Activated naive CD8-positive, alpha-beta T cell treated with anti-CD3 and anti-CD28 coated beads, Interleukin-2, amount 50 U/mL, for 24 hours (primary cell): Measurements from ENCODE around the gene BMPR1B.
"Not testable (repeated sequence)": the region's sequence is repeated elsewhere in the genome, so short reads cannot be mapped to it uniquely, and the experiment has no call there.

ENCODE experiments used
- ATAC-seq: fragments of 150-1000 bp; cut with Tn5 transposase; one replicate; pipeline ENCODE4 v1.10.0; 2021
- DNase-seq: peaks from one replicate; pipeline ENCODE4 v3.0.0; 2021
- H3K27ac Mint-ChIP-seq: one replicate; pipeline ENCODE4 v1.8.0; 2021; ENCODE audit warnings: mild to moderate bottlenecking, mixed read lengths
- H3K27me3 Mint-ChIP-seq: one replicate; pipeline ENCODE4 v1.8.0; 2021; ENCODE audit warnings: mixed read lengths
- H3K36me3 Mint-ChIP-seq: one replicate; pipeline ENCODE4 v1.8.0; 2021; ENCODE audit warnings: low read depth, mixed read lengths
- H3K4me1 Mint-ChIP-seq: one replicate; pipeline ENCODE4 v1.8.0; 2021; ENCODE audit warnings: mixed read lengths
- H3K4me3 Mint-ChIP-seq: one replicate; pipeline ENCODE4 v1.8.0; 2021; ENCODE audit warnings: mild to moderate bottlenecking, moderate library complexity, mixed read lengths
- H3K9me3 Mint-ChIP-seq: one replicate; pipeline ENCODE4 v1.8.0; 2021; ENCODE audit warnings: mixed read lengths

Gene BMPR1B

DNA sequence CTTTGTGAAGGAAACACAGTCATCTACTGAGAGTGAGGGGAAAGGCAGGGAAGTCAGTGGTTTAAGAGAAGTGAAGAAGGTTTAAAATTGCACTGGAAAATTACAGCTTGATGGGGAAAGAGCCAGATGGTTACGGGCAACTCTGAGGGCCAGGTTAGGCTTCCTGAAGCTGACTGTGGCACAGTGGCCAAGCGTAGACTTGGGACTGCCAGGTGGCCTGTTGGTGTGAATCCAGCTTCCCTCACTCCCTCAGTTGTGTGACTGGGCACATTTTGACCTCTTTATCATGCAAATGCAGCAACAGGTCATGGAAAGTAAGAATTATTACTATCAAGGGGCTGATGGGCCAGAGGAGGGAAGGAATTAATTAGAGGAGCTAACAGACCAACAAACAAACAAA is 400.9 kb downstream of the BMPR1B start:
- ATAC-seq: no peak

DNA sequence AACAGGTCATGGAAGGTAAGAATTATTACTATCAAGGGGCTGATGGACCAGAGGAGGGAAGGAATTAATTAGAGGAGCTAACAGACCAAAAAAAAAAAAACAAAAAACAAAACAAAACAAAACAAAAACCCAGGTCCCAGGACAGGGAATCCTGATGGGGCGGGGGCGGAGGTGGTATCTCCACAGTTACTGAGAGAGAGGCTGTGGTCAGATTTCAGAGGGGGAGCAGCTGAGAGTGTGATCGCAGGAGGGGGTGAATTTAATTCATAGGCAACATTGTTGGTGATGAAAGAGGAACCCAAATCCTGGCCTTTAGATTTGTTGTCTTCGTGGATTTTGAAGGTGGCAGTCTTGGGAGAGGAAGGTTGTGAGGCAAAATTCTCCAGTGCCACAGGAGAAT is 401.6 kb downstream of the BMPR1B start:
- Mint-ChIP-seq H3K27ac (no peak overlapping the region), H3K4me3 (no peak overlapping the region)

More for the DNA sequence above, 400.9 kb downstream of the BMPR1B start:
- Mint-ChIP-seq H3K9me3 (no peaks in the 10 kb centered on the region), H3K27me3 (no peaks in the 10 kb centered on the region), H3K36me3 (no peaks in the 10 kb centered on the region), H3K4me3 (no peak overlapping the region), H3K4me1 (peaks cover 9% of the 10 kb centered on the region), H3K27ac (no peak overlapping the region)
- no peak for DNase-seq

DNA sequence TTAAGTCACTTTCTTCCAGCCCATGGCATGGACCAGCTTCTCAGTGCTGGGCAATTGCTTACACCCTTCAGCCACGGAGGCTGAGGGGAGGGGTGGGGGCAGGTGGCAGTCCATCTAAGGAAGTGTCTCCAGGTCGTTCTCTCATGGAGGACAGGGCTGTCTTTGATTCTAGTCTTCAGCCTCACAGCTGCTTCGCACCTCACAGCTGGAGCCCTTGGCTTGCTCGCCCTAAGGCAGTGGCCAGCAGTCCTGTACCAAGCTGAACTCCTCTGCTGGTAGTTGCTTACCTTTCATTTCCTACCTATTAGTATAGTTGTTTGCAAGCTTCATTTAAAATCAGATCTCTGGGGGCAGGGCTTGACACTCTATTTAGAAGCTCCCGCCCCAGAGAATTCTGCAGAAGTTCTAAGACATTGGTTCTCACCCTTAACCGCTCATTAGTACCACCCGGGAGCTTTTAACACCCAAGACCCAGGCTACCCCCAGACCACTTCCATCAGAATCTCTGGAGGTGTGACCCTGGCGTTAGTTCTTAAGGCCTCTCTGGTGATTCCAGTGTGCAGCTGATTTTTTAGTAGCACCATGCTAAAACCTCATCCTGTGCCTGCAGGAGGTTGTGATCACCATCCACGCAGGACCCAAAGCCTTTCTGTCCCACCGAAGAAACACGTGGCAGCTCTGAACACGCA is 404.2 kb downstream of the BMPR1B start:
- H3K4me3 Mint-ChIP-seq: no peak overlapping the region
- ATAC-seq (no peak), DNase-seq (no peak)
- H3K27me3 Mint-ChIP-seq: no peaks in the 10 kb centered on the region
- H3K4me1 Mint-ChIP-seq: no peaks in the 10 kb centered on the region
- H3K9me3 Mint-ChIP-seq: no peaks in the 10 kb centered on the region
- H3K27ac Mint-ChIP-seq: no peak overlapping the region
- H3K36me3 Mint-ChIP-seq: no peaks in the 10 kb centered on the region

More for the DNA sequence above, 401.6 kb downstream of the BMPR1B start:
- H3K27me3 Mint-ChIP-seq: no peaks in the 10 kb centered on the region
- ATAC-seq: no peak
- H3K4me1 Mint-ChIP-seq: peaks cover 9% of the 10 kb centered on the region
- no peaks in the 10 kb centered on the region for H3K9me3 Mint-ChIP-seq
- no peaks in the 10 kb centered on the region for H3K36me3 Mint-ChIP-seq
- no peak for DNase-seq

DNA sequence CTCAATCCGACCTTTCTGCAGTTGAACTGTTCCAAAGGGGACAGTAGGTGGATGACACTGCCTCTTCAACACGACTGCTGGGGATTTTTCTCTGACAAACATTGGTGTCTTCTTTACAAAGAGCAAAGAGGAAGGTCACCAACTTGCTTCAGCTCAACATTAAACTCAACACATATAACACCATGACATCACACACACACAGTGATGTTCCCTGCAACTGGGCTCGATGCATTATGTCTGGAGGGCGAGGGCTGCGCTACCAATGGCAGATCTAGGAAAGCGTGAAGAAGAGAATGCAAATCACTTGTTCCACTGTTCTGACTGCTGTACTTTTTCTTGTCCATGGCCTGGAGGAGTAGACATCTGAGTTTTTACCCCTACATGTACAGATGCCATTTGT is 405.1 kb downstream of the BMPR1B start:
- Mint-ChIP-seq H3K4me1 (no peaks in the 10 kb centered on the region), H3K36me3 (no peaks in the 10 kb centered on the region), H3K27me3 (no peaks in the 10 kb centered on the region), H3K27ac (no peak overlapping the region), H3K9me3 (no peaks in the 10 kb centered on the region), H3K4me3 (no peak overlapping the region)
- no peak for ATAC-seq
- DNase-seq: no peak

DNA sequence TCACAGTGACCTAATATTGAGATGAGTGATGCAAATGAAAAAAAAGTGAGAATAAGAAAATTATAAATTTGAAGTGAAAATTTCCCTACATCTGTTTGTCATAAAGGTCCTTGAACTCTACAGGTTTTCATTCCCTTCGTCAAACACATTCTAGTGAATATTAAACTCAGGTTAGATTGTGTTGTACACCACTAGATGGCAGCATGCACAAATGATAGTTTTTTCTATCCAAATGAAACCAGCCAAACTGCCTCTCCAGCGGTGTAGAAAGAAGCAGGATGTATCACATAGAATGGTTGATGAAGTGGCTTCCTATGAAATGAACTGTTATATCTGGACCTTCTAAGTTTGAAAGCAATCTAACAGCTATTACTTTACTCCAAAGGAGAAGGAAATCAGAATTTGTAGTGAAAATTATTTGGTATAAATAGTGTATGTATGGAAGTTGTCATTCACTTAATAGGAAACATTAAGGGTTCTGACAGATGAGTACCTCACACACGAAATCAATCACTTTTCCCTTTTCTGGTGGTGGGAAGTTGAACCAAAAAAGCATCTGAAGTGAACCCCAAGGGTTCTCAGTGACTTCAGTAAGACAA is 408.3 kb downstream of the BMPR1B start:
- H3K4me1 Mint-ChIP-seq: no peaks in the 10 kb centered on the region
- H3K36me3 Mint-ChIP-seq: no peaks in the 10 kb centered on the region
- H3K4me3 Mint-ChIP-seq: no peak overlapping the region

DNA sequence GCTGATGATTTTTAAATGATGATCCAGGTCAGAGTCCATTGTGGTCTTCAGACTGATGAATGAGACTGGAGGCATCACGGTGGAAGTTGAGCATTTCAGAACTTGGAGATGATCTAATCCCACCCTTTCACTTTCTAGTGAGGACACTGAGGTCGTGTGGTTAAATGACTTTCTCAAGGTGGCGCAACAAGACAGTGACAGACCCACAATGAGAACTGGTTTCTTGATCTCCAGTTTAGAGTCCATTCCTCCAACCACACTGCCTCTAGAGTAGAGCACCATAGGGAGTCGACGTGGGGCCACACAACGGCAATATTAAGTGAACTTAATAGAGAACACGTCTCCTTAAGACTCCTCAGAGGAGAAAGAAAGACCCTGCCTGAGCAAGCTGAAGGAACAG is 410.1 kb downstream of the BMPR1B start:
- Mint-ChIP-seq H3K27ac (no peak overlapping the region), H3K4me3 (no peak overlapping the region), H3K4me1 (no peaks in the 10 kb centered on the region), H3K27me3 (no peaks in the 10 kb centered on the region), H3K36me3 (no peaks in the 10 kb centered on the region), H3K9me3 (no peaks in the 10 kb centered on the region)
- ATAC-seq (no peak), DNase-seq (no peak)

More for the DNA sequence above, 408.3 kb downstream of the BMPR1B start:
- peak; percentile 48 for ATAC-seq
- DNase-seq: no peak
- H3K9me3 Mint-ChIP-seq: no peaks in the 10 kb centered on the region
- no peaks in the 10 kb centered on the region for H3K27me3 Mint-ChIP-seq
- no peak overlapping the region for H3K27ac Mint-ChIP-seq

DNA sequence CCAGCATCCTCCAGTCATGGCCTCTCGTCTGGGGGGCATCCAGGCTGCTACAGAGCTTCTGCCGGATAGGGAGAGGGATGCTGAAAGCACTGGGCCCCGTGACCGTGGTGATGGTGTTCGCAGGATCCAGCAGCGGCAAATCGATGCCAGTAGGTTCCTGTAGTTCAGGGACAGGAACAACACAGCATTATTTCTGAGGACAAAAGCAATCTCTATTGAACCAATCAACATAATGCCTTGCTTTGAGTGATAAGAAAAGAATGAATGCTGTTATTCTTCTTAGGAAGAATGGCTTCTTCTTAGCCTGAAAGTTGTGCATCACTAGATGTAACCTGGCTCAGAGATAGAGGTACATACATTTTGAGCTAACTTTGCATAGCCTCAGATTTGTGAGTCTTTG is 412.4 kb downstream of the BMPR1B start:
- DNase-seq (no peak), ATAC-seq (no peak)
- Mint-ChIP-seq H3K4me1 (no peaks in the 10 kb centered on the region), H3K27ac (no peak overlapping the region), H3K9me3 (no peaks in the 10 kb centered on the region), H3K4me3 (no peak overlapping the region), H3K27me3 (no peaks in the 10 kb centered on the region), H3K36me3 (no peaks in the 10 kb centered on the region)

DNA sequence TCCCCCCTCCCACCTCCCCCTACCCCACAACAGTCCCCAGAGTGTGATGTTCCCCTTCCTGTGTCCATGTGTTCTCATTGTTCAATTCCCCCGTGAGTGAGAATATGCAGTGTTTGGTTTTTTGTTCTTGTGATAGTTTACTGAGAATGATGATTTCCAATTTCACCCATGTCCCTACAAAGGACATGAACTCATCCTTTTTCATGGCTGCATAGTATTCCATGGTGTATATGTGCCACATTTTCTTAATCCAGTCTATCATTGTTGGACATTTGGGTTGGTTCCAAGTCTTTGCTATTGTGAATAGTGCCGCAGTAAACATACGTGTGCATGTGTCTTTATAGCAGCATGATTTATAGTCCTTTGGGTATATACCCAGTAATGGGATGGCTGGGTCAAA is 413.6 kb downstream of the BMPR1B start:
- not testable (repeated sequence) for H3K36me3 Mint-ChIP-seq, H3K4me1 Mint-ChIP-seq, H3K27ac Mint-ChIP-seq, H3K27me3 Mint-ChIP-seq, ATAC-seq, H3K4me3 Mint-ChIP-seq, DNase-seq, H3K9me3 Mint-ChIP-seq

DNA sequence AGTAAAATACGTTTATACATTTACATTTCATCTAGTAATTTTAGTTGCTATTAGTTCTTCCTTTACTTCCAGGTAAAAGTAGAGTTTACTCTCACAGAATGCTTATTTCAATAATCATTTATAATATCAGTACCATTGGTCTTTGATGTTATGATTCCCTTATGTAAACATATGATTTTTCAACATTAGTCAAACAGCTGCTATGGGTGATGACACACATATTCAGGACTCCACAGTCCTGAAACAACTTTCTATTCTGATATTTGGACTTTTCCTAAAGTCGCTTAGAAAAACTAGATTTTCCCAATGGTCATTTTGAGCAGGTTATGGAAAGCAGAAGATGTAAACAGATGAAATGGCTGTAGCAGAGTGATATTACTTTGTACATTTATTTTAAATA is 421.2 kb downstream of the BMPR1B start:
- no peak overlapping the region for H3K4me3 Mint-ChIP-seq
- DNase-seq (no peak), ATAC-seq (no peak)
- H3K27me3 Mint-ChIP-seq: no peaks in the 10 kb centered on the region
- H3K9me3 Mint-ChIP-seq: no peaks in the 10 kb centered on the region
- H3K36me3 Mint-ChIP-seq: no peaks in the 10 kb centered on the region
- H3K4me1 Mint-ChIP-seq: no peaks in the 10 kb centered on the region
- no peak overlapping the region for H3K27ac Mint-ChIP-seq

DNA sequence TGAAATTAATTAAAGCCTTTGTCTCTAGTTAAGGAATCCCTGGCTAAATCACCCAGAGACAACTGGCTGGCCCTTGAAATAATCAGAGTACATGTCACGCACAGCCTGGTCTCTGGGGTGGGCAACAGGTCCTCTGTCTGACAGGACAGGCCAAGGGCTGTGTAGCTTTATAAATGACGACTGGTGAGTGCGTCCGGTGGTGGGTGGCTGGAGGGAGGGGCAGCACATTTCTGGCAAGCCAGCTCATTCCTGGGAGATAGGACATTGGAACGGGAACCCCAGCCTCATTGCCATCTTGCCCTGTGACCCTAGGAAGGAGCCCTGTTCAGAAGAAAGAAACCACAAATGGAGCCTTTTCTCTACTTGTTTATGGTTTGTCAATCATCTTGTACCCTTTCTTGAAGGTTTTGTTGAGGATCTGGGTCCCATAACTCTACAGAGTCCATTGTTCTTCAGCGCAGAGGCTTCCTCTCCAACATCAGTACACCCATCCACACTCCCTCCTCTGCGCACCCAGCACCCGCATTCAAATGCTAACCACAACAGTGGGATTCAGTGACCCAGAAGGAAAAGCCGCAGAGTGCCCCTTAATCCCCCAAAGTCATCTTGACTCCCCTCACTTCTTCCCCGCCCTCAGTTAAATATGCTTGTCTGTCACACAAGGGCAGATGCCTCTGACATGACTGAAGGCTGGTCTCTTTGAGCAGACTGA is 422.9 kb downstream of the BMPR1B start:
- H3K4me3 Mint-ChIP-seq: no peak overlapping the region
- ATAC-seq: no peak
- H3K4me1 Mint-ChIP-seq: no peaks in the 10 kb centered on the region
- no peaks in the 10 kb centered on the region for H3K36me3 Mint-ChIP-seq
- H3K27ac Mint-ChIP-seq: no peak overlapping the region
- no peaks in the 10 kb centered on the region for H3K9me3 Mint-ChIP-seq
- H3K27me3 Mint-ChIP-seq: no peaks in the 10 kb centered on the region
- DNase-seq: no peak

DNA sequence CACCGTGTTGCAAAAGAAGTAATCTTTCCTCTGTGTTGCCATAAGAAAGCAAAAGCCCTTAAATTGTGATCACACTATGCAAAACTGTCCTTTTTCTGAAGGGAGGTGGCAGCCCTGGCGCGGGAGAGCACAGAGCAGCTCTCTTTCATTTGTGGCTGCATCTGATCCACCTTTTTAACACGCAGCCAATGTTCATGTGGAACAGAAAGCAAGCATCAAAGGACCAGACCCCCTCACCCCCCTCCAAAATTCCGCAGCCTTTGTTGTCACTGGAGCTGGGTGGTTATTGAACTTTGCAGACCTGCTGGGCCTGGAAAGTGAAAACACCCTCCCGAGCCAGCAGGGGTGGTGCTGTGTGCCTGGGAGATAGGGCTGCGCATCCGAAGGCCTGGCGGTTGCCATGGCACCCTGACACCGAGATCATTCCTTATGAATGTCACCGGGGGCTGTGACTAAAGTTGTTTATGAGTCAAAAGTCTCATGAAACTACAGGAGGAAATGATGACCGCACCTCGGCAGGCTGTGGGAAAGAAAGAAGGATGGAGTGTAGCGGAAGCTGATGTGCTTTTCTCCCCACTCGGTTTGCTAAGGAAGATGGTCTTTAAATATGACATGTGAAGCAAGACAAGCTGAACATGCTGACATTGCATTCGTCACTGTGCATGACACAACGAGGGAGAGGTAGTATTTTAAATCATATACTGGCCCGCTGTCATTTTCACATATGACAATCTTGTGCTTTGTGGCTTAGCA is 423.7 kb downstream of the BMPR1B start:
- ATAC-seq: peak; percentile 24
- Mint-ChIP-seq H3K36me3 (no peaks in the 10 kb centered on the region), H3K9me3 (no peaks in the 10 kb centered on the region)

DNA sequence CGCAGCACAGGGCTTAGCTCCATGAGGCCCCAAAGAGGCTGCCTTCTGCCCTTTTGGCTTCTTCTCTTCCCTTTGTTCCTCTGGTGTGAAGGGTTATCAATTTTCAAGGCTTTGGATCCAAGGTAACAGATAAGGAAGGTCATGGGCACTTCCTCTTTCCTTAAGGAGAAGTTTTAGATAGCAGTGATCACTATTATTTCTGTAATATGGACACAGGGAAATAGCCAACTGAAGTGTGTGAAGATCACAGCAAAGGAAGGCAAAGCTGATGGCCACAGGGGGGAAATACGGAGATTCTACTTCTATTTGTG is 424.2 kb downstream of the BMPR1B start:
- ATAC-seq (no peak), DNase-seq (no peak)
- H3K4me1 Mint-ChIP-seq: no peaks in the 10 kb centered on the region
- no peak overlapping the region for H3K4me3 Mint-ChIP-seq
- no peaks in the 10 kb centered on the region for H3K27me3 Mint-ChIP-seq
- H3K27ac Mint-ChIP-seq: no peak overlapping the region
- H3K9me3 Mint-ChIP-seq: no peaks in the 10 kb centered on the region
- no peaks in the 10 kb centered on the region for H3K36me3 Mint-ChIP-seq

More for the DNA sequence above, 423.7 kb downstream of the BMPR1B start:
- Mint-ChIP-seq H3K4me1 (no peaks in the 10 kb centered on the region), H3K27ac (no peak overlapping the region), H3K4me3 (no peak overlapping the region), H3K27me3 (no peaks in the 10 kb centered on the region)
- DNase-seq: no peak

DNA sequence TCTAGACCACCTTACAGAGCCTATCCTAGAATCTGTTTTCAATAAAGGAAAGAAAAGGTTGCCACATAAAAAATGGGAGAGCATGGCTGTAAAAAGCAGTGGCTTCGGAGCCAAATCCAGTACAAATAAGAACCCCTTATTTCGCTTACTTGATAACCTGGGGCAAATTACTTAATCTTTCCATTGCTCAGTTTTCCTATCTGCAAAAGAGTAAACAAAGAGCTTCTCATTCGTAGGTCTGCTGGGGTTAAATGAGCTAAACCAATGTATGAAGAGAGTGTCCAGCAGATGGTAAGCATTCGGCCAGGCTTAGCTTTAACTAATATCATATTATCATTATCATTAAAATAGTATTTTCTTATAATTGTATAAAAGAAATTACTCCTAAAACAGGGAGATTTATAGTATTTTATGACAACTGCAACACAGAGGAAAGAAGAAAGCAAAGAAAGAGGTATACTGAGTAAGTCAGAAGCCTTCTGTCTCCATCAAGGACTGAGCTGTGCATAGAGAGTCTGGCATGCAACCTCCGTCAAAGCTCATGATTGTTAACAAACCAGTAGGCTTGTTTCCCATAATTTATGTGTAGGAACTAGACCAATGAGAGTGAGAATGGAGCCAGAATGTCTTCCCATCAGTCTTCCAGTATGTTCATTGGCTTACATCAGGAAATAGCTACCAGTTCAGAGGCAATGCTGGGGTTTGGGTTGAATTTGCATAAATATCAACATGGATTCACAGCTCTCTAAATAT is 426.1 kb downstream of the BMPR1B start:
- Mint-ChIP-seq H3K4me3 (no peak overlapping the region), H3K27ac (no peak overlapping the region), H3K9me3 (no peaks in the 10 kb centered on the region), H3K27me3 (no peaks in the 10 kb centered on the region), H3K4me1 (peaks cover 5% of the 10 kb centered on the region), H3K36me3 (no peaks in the 10 kb centered on the region)
- ATAC-seq (no peak), DNase-seq (no peak)

DNA sequence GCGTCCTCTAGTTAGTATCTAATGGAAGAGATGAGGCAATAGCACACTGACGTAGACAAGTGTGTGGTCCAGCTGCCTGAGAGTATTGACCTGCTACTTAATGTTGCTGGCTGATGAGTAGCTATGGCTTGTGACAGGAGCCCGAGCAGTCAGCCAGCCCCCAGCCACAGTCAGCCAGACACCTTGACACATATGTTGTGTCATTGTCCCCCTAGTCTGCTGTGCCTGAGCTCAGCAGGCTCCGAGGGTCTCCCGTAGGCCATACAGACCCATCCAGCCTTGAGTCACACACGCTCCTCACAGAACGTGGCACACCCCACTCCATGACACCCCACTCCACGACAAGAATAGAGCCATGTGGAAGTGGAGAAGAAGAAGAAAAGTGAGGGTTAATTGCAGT is 428.9 kb downstream of the BMPR1B start:
- no peak for ATAC-seq
- H3K4me3 Mint-ChIP-seq: no peak overlapping the region
- no peak overlapping the region for H3K27ac Mint-ChIP-seq

More for the DNA sequence above, 428.9 kb downstream of the BMPR1B start:
- Mint-ChIP-seq H3K36me3 (no peaks in the 10 kb centered on the region), H3K9me3 (no peaks in the 10 kb centered on the region), H3K27me3 (no peaks in the 10 kb centered on the region), H3K4me1 (peaks cover 13% of the 10 kb centered on the region)
- no peak for DNase-seq
